DMS153 treated with DMSO at 0.1 percent for 48 hours (cell line): Measurements from ENCODE around the gene LRRC75A.
"Not testable (repeated sequence)": the region's sequence is repeated elsewhere in the genome, so short reads cannot be mapped to it uniquely, and the experiment has no call there.

ENCODE experiments used
- DNase-seq: peaks from one replicate; lab custom pipeline; 2025; ENCODE audit not compliant: unreplicated experiment; lab: John Stamatoyannopoulos, UW

Gene LRRC75A

GRCh38 chr17:16455997-16456741, 35.8 kb downstream of the LRRC75A start:
- no peak for DNase-seq

GRCh38 chr17:16453493-16453851, 38.5 kb downstream of the LRRC75A start:
- no peak for DNase-seq

- not testable (repeated sequence) for DNase-seq
These were observed 39.7 kb downstream of the LRRC75A start for GRCh38 chr17:16452268-16452667.

GRCh38 chr17:16450028-16450427, 42.0 kb downstream of the LRRC75A start:
- no peak for DNase-seq

GRCh38 chr17:16449121-16449570, 42.8 kb downstream of the LRRC75A start:
- no peak for DNase-seq

GRCh38 chr17:16448490-16448889, 43.5 kb downstream of the LRRC75A start:
- DNase-seq, result no peak

GRCh38 chr17:16447676-16448075, 44.3 kb downstream of the LRRC75A start:
- no peak for DNase-seq

- DNase-seq, result no peak
These were observed 45.5 kb downstream of the LRRC75A start for GRCh38 chr17:16446338-16446983.

- no peak for DNase-seq
These were observed 47.6 kb downstream of the LRRC75A start for GRCh38 chr17:16444258-16444886.

- DNase-seq, result no peak
These were observed 48.3 kb downstream of the LRRC75A start for GRCh38 chr17:16443511-16444257.

- no peak for DNase-seq
These were observed 49.1 kb downstream of the LRRC75A start for GRCh38 chr17:16442594-16443510.

GRCh38 chr17:16442141-16442540, 49.9 kb downstream of the LRRC75A start:
- DNase-seq, result no peak

- DNase-seq, result no peak
These were observed 50.9 kb downstream of the LRRC75A start for GRCh38 chr17:16440901-16441629.

GRCh38 chr17:16440354-16440753, 51.6 kb downstream of the LRRC75A start:
- not testable (repeated sequence) for DNase-seq

GRCh38 chr17:16439811-16440351, 52.1 kb downstream of the LRRC75A start:
- DNase-seq, result no peak

GRCh38 chr17:16439303-16439791, 52.6 kb downstream of the LRRC75A start:
- no peak for DNase-seq

GRCh38 chr17:16438557-16439302, 53.3 kb downstream of the LRRC75A start:
- DNase-seq, result peak; percentile 85

GRCh38 chr17:16438173-16438556, 53.8 kb downstream of the LRRC75A start:
- no peak for DNase-seq

GRCh38 chr17:16437083-16437482, 54.9 kb downstream of the LRRC75A start:
- DNase-seq, result no peak
